T-helper 1 cell treated with Interleukin-12 subunit alpha and Interleukin-12 subunit beta and Interleukin-4 antibody, amounts not matched to agents 30 ng/mL and 1 ng/mL, for 36 hours (primary cell): Measurements from ENCODE around the gene AREG. TPM values are rescaled to one million over a fixed set of nuclear protein-coding genes. Genes with fewer than 3 reads are reported as not detected.

Source experiments
- intact Hi-C: fragments of 100-400 bp; cut with micrococcal nuclease; formaldehyde crosslinking; loops from one replicate; pipeline ENCODE4 v1.15.1; 2024
- total RNA-seq: library from RNA; stranded (reverse); gene quantifications from 2 replicates; pipeline ENCODE4 v1.2.3, GENCODE V29; 2022

The AREG gene
- 0.22 and 0.27 TPM in 2 replicates for total RNA-seq

- intact Hi-C loops, result loop anchor here (1.0 to 5.0 kb wide), 4 partner anchors 47 to 1378 kb away; partner anchors contain the start of genes COX18, RCHY1 and THAP6
These were observed at the start of gene AREG for GRCh38 chr4:74444891-74445642. Gene AREG (plus strand): TSS chr4:74445136. CDS start chr4:74445346, 210 bp downstream.

GRCh38 chr4:74395633-74396032 lies 49.3 kb upstream of the AREG start:
- intact Hi-C loops, result loop anchor here (5.0 to 10.0 kb wide), 2 partner anchors 1331 to 1542 kb away; partner anchors contain the start of gene COX18

- intact Hi-C loops, result loop anchor here (1.0 to 10.0 kb wide), 3 partner anchors 47 to 1539 kb away; partner anchors contain the start of genes AREG and COX18
These were observed 47.0 kb upstream of the AREG start for GRCh38 chr4:74397748-74398426.

GRCh38 chr4:74398894-74399589 lies 45.9 kb upstream of the AREG start:
- intact Hi-C loops, result loop anchor here (1.0 to 10.0 kb wide), 3 partner anchors 46 to 1538 kb away; partner anchors contain the start of genes AREG and COX18

- intact Hi-C loops, result no loop called here
These were observed 44.5 kb upstream of the AREG start for GRCh38 chr4:74400395-74400794.

GRCh38 chr4:74402692-74403456 lies 42.1 kb upstream of the AREG start:
- intact Hi-C loops, result no loop called here

GRCh38 chr4:74407891-74408290 lies 37.0 kb upstream of the AREG start:
- intact Hi-C loops, result no loop called here

- intact Hi-C loops, result no loop called here
These were observed 36.3 kb upstream of the AREG start for GRCh38 chr4:74408639-74409038.

GRCh38 chr4:74410272-74410671 lies 34.7 kb upstream of the AREG start:
- intact Hi-C loops, result no loop called here

- intact Hi-C loops, result no loop called here
These were observed 32.7 kb upstream of the AREG start for GRCh38 chr4:74412225-74412624.

- intact Hi-C loops, result no loop called here
These were observed 31.7 kb upstream of the AREG start for GRCh38 chr4:74413265-74413664.

- intact Hi-C loops, result no loop called here
These were observed 30.7 kb upstream of the AREG start for GRCh38 chr4:74414149-74414809.

- intact Hi-C loops, result no loop called here
These were observed 29.2 kb upstream of the AREG start for GRCh38 chr4:74415602-74416300.

GRCh38 chr4:74418063-74418670 lies 26.8 kb upstream of the AREG start:
- intact Hi-C loops, result no loop called here

- intact Hi-C loops, result no loop called here
These were observed 24.1 kb upstream of the AREG start for GRCh38 chr4:74420863-74421262.

GRCh38 chr4:74423104-74423503 lies 21.8 kb upstream of the AREG start:
- intact Hi-C loops, result no loop called here

- intact Hi-C loops, result no loop called here
These were observed 20.8 kb upstream of the AREG start for GRCh38 chr4:74424111-74424510.

GRCh38 chr4:74426101-74426500 lies 18.8 kb upstream of the AREG start:
- intact Hi-C loops, result no loop called here

- intact Hi-C loops, result no loop called here
These were observed 16.7 kb upstream of the AREG start for GRCh38 chr4:74428276-74428675.
